ENCODE measurements around the gene CD47.

The CD47 gene

GRCh38 chr3:108090049-108090700 is 656 bp downstream of the CD47 start:
- DNase-seq: peak in 2 of 3 experiments; percentile 52 to 88

DNA sequence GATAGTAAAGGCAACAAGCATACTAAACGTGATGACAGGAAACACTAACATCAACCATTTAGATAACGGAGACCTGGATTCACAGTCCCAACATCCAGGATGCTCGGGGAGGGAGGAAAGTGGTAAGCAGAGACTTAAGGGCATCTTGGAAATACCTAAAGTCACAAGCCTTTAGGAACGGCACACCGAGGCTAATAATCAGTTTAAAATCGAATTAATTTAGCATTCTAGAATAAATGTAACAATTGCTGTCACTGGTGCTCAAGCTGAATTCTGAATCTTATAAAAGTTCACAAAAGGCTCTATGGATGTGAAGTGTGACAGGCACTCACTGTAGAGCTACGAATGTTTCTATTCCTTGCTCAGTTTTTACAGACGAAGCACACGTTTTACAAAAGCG is 1.3 kb downstream of the CD47 start:
- peak in 2 of 3 experiments; percentile 64 to 84 for DNase-seq

GRCh38 chr3:108088697-108089096 is 2.1 kb downstream of the CD47 start:
- DNase-seq: peak in 2 of 3 experiments; percentile 31 to 79

- DNase-seq: peak in 2 of 3 experiments; percentile 51 to 78
Measured at GRCh38 chr3:108088146-108088545, 2.7 kb downstream of the CD47 start.

DNA sequence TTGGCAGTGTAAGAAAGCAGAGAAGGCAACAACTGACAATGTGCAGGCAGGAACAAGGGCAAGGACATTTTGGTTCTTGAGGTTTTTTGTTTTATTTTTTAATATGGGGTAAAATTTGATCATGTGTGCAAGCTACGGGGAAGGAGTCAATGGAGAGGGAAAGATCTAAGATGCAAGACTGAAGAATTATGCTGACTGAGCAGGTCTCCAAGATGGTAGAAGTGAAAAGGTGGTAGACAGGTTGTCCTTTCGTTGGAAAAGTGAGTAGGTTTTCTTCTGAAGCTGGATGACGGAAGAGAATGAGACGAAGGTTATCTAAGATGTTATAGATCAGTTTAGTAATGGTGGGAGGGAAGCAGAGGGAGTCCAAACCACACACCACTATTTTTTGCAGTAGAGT is 4.2 kb downstream of the CD47 start:
- peak in 1 of 3 experiments; percentile 49 for DNase-seq

- no peak for DNase-seq
Measured at GRCh38 chr3:108085810-108086350, 5.0 kb downstream of the CD47 start.

DNA sequence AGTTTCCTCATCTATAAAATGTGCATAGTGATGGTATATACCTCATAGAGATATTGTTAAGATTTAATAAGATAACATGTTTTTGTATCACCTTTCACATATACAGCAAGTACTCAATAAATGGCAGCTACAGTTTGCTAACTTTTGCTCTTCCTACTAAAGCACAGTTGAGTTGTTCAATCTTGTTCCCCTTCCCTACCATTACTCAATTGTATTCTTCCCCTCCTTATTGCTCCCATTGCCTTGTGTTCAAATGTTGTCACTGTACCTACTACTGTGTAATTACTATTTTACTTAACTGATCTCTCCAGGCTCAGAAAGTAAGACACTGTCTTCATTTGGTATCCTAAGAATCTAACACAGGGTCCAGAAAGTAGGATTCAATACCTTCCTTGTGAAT is 5.5 kb downstream of the CD47 start:
- DNase-seq: no peak

DNA sequence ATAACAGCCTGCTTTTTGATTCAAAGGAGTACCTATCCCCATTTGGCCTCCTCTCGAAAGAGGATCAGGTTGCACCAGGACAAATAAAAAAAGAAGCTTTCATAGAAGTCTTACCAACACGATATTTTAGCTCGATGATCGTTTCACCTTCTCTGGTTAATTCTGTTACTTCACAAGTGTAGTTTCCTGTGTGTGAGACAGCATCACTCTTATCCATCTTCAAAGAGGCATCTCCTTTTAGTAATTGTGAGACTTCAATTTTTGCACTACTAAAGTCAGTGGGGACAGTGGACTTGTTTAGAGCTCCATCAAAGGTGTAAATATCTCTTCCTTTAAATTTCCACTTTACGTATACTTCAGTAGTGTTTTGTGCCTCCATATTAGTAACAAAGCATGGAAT is 11.0 kb downstream of the CD47 start:
- peak in 1 of 3 experiments; percentile 38 for DNase-seq

GRCh38 chr3:108079043-108079442 is 11.8 kb downstream of the CD47 start:
- no peak for DNase-seq

- no peak for DNase-seq
Measured at GRCh38 chr3:108076564-108076963, 14.3 kb downstream of the CD47 start.

GRCh38 chr3:108073764-108074431 is 16.9 kb downstream of the CD47 start:
- DNase-seq: no peak

- no peak for DNase-seq
Measured at GRCh38 chr3:108071368-108071767, 19.5 kb downstream of the CD47 start.

DNA sequence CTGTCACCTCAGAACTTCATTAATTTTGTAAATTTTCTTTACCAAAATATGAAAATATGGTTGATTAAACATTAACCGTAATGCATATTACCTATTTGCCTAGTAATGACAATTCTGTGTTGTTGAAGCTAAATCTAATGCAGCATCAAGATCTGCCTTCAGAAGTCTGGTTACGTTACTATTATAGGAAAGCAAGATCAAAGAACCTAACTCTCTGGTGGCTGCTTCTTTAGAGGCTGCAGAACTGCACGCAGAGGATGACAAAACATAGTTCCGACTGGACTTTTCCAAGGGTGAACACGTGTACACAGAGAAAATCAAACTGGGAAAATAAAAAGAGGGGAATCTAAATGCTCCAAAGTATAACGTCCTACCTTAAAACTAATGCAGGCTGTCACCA is 20.5 kb downstream of the CD47 start:
- no peak for DNase-seq

- no peak for DNase-seq
Measured at GRCh38 chr3:108067768-108068167, 23.1 kb downstream of the CD47 start.

GRCh38 chr3:108065096-108065495 is 25.7 kb downstream of the CD47 start:
- no peak for DNase-seq

GRCh38 chr3:108064293-108064887 is 26.4 kb downstream of the CD47 start:
- DNase-seq: no peak

- no peak for DNase-seq
Measured at GRCh38 chr3:108062051-108062450, 28.8 kb downstream of the CD47 start.

DNA sequence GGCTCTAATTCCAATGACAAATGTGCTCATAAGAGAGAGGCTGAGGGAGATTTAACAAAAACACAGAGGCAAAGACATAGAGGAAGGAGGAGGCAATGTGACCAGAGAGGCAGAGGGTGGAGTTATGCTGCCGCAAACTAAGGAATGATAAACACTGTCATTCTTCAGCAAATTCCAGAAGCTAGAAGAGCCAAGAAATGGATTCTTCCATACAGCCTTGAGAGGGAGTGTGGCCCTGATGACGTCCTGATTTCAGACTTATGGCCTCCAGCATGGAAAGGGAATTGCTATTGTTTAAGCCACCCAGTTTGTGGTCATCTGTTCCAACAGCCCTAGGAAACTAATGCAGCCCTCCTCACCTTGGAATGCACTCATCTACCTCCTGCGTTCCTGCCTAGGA is 30.5 kb downstream of the CD47 start:
- no peak for DNase-seq

GRCh38 chr3:108055931-108056330 is 34.9 kb downstream of the CD47 start:
- no peak for DNase-seq

DNA sequence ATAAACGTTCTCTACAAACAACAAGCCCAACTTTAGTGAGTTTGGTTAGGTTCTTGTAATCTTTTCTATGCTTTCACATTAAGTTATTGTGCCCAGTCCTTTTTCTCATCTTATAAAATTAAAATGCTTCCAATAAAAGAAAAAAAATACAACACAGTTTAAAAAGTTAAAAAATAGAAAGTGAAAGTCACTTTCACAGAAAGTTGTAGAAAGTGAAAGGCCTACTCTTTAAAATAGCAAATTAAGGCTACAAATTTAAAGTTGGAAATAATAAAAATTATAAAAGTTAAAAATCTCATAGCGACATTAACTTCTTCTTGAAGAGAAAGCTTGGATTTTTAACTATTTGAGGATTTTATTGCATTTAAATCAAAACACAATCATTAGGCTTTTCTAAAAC is 35.9 kb downstream of the CD47 start:
- DNase-seq: no peak

- no peak for DNase-seq
Measured at GRCh38 chr3:108053483-108053882, 37.3 kb downstream of the CD47 start.

DNA sequence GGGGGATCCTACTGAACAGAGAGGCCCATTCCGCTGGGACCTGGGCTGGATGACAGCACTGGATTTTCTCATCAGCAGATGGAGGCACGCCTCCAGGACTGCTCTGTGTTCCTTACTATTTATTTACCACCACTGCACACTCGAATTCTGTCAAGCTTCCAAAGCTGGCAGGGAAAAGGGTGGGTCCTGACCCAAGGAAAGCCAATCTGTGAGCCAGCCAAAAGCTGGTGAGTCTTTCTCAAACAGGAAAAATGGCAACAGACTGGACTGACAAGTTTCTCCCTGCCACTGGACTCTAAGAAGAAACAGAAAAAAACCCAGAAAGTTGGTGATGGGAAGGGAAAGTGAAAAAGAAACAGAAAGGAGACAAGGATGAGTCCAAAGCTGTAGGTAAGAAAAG is 37.8 kb downstream of the CD47 start:
- DNase-seq: no peak

- DNase-seq: no peak
Measured at GRCh38 chr3:108051005-108051404, 39.8 kb downstream of the CD47 start.

DNA sequence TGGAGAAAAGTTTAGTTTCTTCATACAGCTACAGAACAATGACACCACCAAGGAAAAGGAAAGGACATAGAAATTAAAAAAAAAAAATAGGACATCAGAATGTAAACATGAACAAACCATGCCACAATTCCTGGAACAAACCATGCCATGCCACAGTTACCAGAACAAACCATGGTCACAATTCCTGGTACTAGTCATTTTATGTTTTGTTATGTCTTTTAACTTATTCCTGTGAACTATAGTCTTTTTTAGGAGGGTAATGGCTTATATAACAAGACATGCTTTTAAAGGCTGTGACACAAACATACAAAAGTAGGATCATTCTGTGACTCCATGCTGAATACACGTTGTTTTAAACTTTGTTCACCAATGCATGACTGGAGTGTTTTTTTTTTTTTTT is 42.8 kb downstream of the CD47 start:
- no peak for DNase-seq
